ENCODE measurements around the gene TAF3.

The TAF3 gene

GRCh38 chr10:7881119-7881518 lies 62.8 kb downstream of the TAF3 start:
- H3K4me2 ChIP-seq (ENCODE audit: insufficient read depth, low read length, poor library complexity, severe bottlenecking), result no peak overlapping the region
- H2AFZ ChIP-seq (ENCODE audit: low read length), result no peak overlapping the region
- no CpG with 5 or more reads among the region's 3 CpGs for WGBS, 2 donors (ENCODE audit: extremely low coverage in 2 of 2, insufficient read length in 2 of 2, insufficient replicate concordance in 1 of 2)
- H3K27me3 ChIP-seq (ENCODE audit: control insufficient read depth in 3 of 3, insufficient read depth in 3 of 3, low read depth in 1 of 3, low read length in 3 of 3), result no peaks in the 10 kb centered on the region
- no peaks in the 10 kb centered on the region for H3K79me1 ChIP-seq (ENCODE audit: low read depth, low read length)
- H3K4me3 ChIP-seq (ENCODE audit: low read length in 2 of 2), result no peak overlapping the region
- no peak overlapping the region for H3K14ac ChIP-seq (ENCODE audit: low read length)
- no peak overlapping the region for H2BK15ac ChIP-seq (ENCODE audit: low read length)
- no peak overlapping the region for H2BK12ac ChIP-seq (ENCODE audit: low read length)
- H3K9ac ChIP-seq (ENCODE audit: low read depth, low read length, poor library complexity), result no peak overlapping the region
- no peaks in the 10 kb centered on the region for H3K9me3 ChIP-seq (replicated peaks in 1 of 2; ENCODE audit: control insufficient read depth in 2 of 2, insufficient read depth in 1 of 2, low read depth in 1 of 2, low read length in 2 of 2)
- no peak for DNase-seq (ENCODE audit: low spot score)
- H3K18ac ChIP-seq (ENCODE audit: low read length), result no peak overlapping the region
- no peaks in the 10 kb centered on the region for H3K36me3 ChIP-seq (replicated peaks in 1 of 2; ENCODE audit: control insufficient read depth in 2 of 2, insufficient read depth in 2 of 2, low read length in 2 of 2)
- no peak overlapping the region for H2BK120ac ChIP-seq (ENCODE audit: low read depth, low read length)
- no peak overlapping the region for H3K4ac ChIP-seq (ENCODE audit: low read length)
- H3K4me1 ChIP-seq (ENCODE audit: control insufficient read depth in 2 of 2, insufficient read depth in 1 of 2, low read depth in 1 of 2, low read length in 2 of 2), result no peaks in the 10 kb centered on the region
- H3K27ac ChIP-seq (replicated peaks; ENCODE audit: low read length), result no peak overlapping the region
- H4K8ac ChIP-seq (ENCODE audit: low read depth, low read length), result no peak overlapping the region
- H2BK5ac ChIP-seq (ENCODE audit: low read length), result no peak overlapping the region
- no peak overlapping the region for H4K91ac ChIP-seq (ENCODE audit: low read depth, low read length, poor library complexity)
- no peak overlapping the region for H3K23ac ChIP-seq (ENCODE audit: low read depth, low read length, poor library complexity)
- H2AK5ac ChIP-seq (ENCODE audit: low read depth, low read length), result no peak overlapping the region

- no peak overlapping the region for H2BK12ac ChIP-seq (ENCODE audit: low read length)
- WGBS, 2 donors (ENCODE audit: extremely low coverage in 2 of 2, insufficient read length in 2 of 2, insufficient replicate concordance in 1 of 2), result no CpG with 5 or more reads among the region's 2 CpGs
- H3K4me3 ChIP-seq (ENCODE audit: low read length in 2 of 2), result no peak overlapping the region
- no peak for DNase-seq (ENCODE audit: low spot score)
- H3K9me3 ChIP-seq (replicated peaks in 1 of 2; ENCODE audit: control insufficient read depth in 2 of 2, insufficient read depth in 1 of 2, low read depth in 1 of 2, low read length in 2 of 2), result no peaks in the 10 kb centered on the region
- H2BK120ac ChIP-seq (ENCODE audit: low read depth, low read length), result no peak overlapping the region
- no peaks in the 10 kb centered on the region for H3K79me1 ChIP-seq (ENCODE audit: low read depth, low read length)
- no peak overlapping the region for H2AK5ac ChIP-seq (ENCODE audit: low read depth, low read length)
- H3K9ac ChIP-seq (ENCODE audit: low read depth, low read length, poor library complexity), result no peak overlapping the region
- H3K14ac ChIP-seq (ENCODE audit: low read length), result no peak overlapping the region
- no peak overlapping the region for H2BK15ac ChIP-seq (ENCODE audit: low read length)
- H3K23ac ChIP-seq (ENCODE audit: low read depth, low read length, poor library complexity), result no peak overlapping the region
- no peak overlapping the region for H2AFZ ChIP-seq (ENCODE audit: low read length)
- H3K4me2 ChIP-seq (ENCODE audit: insufficient read depth, low read length, poor library complexity, severe bottlenecking), result no peak overlapping the region
- no peak overlapping the region for H3K18ac ChIP-seq (ENCODE audit: low read length)
- no peak overlapping the region for H3K4ac ChIP-seq (ENCODE audit: low read length)
- H3K4me1 ChIP-seq (ENCODE audit: control insufficient read depth in 2 of 2, insufficient read depth in 1 of 2, low read depth in 1 of 2, low read length in 2 of 2), result peaks cover 0 to 2% of the 10 kb centered on the region in 2 donors
- H4K91ac ChIP-seq (ENCODE audit: low read depth, low read length, poor library complexity), result no peak overlapping the region
- no peak overlapping the region for H2BK5ac ChIP-seq (ENCODE audit: low read length)
- H3K27me3 ChIP-seq (ENCODE audit: control insufficient read depth in 3 of 3, insufficient read depth in 3 of 3, low read depth in 1 of 3, low read length in 3 of 3), result no peaks in the 10 kb centered on the region
- H3K36me3 ChIP-seq (replicated peaks in 1 of 2; ENCODE audit: control insufficient read depth in 2 of 2, insufficient read depth in 2 of 2, low read length in 2 of 2), result no peaks in the 10 kb centered on the region
- H4K8ac ChIP-seq (ENCODE audit: low read depth, low read length), result no peak overlapping the region
- no peak overlapping the region for H3K27ac ChIP-seq (replicated peaks; ENCODE audit: low read length)
Measured at GRCh38 chr10:7886056-7886455, 67.8 kb downstream of the TAF3 start.

DNA sequence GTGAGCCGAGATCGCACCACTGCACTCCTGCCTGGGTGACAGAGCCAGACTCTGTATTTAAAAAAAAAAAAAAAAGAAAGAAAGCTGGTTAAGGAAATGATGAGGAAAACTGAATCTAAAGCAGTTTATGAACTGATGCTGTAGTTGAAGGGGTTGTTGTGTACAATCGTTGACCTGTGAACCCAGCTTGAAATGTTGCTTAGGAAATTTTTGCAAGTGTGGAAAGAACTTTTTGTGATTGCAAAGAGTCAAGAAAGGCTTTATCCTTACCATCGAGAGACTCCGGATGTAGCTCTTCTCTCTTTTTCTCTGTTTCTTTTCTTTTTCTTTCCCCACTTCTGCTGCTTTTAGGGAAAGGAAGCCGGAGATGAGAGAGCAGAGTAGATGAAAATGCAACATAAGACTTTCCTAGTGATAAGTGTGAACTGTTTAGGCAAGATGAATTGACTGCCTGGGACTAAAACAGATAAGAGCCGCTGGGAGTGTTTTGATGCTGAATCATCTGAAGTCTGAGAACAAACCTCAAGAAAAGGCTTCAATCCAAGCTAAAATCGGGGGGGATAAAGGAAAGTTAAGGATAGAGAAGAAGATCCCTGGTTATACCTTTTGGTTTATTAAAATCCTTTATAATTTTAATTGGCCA lies 69.0 kb downstream of the TAF3 start:
- Histone ChIP-seq H4K8ac (ENCODE audit: low read depth, low read length) (no peak overlapping the region), H2AK5ac (ENCODE audit: low read depth, low read length) (no peak overlapping the region), H2BK5ac (ENCODE audit: low read length) (no peak overlapping the region), H3K18ac (ENCODE audit: low read length) (no peak overlapping the region), H3K4me1 (ENCODE audit: control insufficient read depth in 2 of 2, insufficient read depth in 1 of 2, low read depth in 1 of 2, low read length in 2 of 2) (peaks cover 0 to 2% of the 10 kb centered on the region in 2 donors), H2BK12ac (ENCODE audit: low read length) (no peak overlapping the region), H3K4ac (ENCODE audit: low read length) (no peak overlapping the region), H4K91ac (ENCODE audit: low read depth, low read length, poor library complexity) (no peak overlapping the region), H2BK120ac (ENCODE audit: low read depth, low read length) (no peak overlapping the region), H3K4me2 (ENCODE audit: insufficient read depth, low read length, poor library complexity, severe bottlenecking) (no peak overlapping the region), H3K9me3 (replicated peaks in 1 of 2; ENCODE audit: control insufficient read depth in 2 of 2, insufficient read depth in 1 of 2, low read depth in 1 of 2, low read length in 2 of 2) (no peaks in the 10 kb centered on the region), H3K79me1 (ENCODE audit: low read depth, low read length) (no peaks in the 10 kb centered on the region), H3K4me3 (ENCODE audit: low read length in 2 of 2) (no peak overlapping the region), H3K27me3 (ENCODE audit: control insufficient read depth in 3 of 3, insufficient read depth in 3 of 3, low read depth in 1 of 3, low read length in 3 of 3) (no peaks in the 10 kb centered on the region), H3K23ac (ENCODE audit: low read depth, low read length, poor library complexity) (no peak overlapping the region), H3K27ac (replicated peaks; ENCODE audit: low read length) (no peak overlapping the region), H3K36me3 (replicated peaks in 1 of 2; ENCODE audit: control insufficient read depth in 2 of 2, insufficient read depth in 2 of 2, low read length in 2 of 2) (no peaks in the 10 kb centered on the region), H3K14ac (ENCODE audit: low read length) (no peak overlapping the region), H2AFZ (ENCODE audit: low read length) (no peak overlapping the region), H2BK15ac (ENCODE audit: low read length) (no peak overlapping the region), H3K9ac (ENCODE audit: low read depth, low read length, poor library complexity) (no peak overlapping the region)
- no CpG with 5 or more reads among the region's 8 CpGs for WGBS, 2 donors (ENCODE audit: extremely low coverage in 2 of 2, insufficient read length in 2 of 2, insufficient replicate concordance in 1 of 2)
- no peak for DNase-seq (ENCODE audit: low spot score)

GRCh38 chr10:7889947-7890542 lies 71.7 kb downstream of the TAF3 start:
- Histone ChIP-seq H3K4me3 (ENCODE audit: low read length in 2 of 2) (no peak overlapping the region), H2AK5ac (ENCODE audit: low read depth, low read length) (no peak overlapping the region), H3K9ac (ENCODE audit: low read depth, low read length, poor library complexity) (no peak overlapping the region), H3K79me1 (ENCODE audit: low read depth, low read length) (no peaks in the 10 kb centered on the region), H3K27me3 (ENCODE audit: control insufficient read depth in 3 of 3, insufficient read depth in 3 of 3, low read depth in 1 of 3, low read length in 3 of 3) (no peaks in the 10 kb centered on the region), H2BK12ac (ENCODE audit: low read length) (no peak overlapping the region), H2BK5ac (ENCODE audit: low read length) (no peak overlapping the region), H3K4me1 (ENCODE audit: control insufficient read depth in 2 of 2, insufficient read depth in 1 of 2, low read depth in 1 of 2, low read length in 2 of 2) (peaks cover 0 to 2% of the 10 kb centered on the region in 2 donors), H3K4me2 (ENCODE audit: insufficient read depth, low read length, poor library complexity, severe bottlenecking) (no peak overlapping the region), H2BK15ac (ENCODE audit: low read length) (no peak overlapping the region), H3K4ac (ENCODE audit: low read length) (no peak overlapping the region), H4K91ac (ENCODE audit: low read depth, low read length, poor library complexity) (no peak overlapping the region), H3K14ac (ENCODE audit: low read length) (no peak overlapping the region), H3K18ac (ENCODE audit: low read length) (no peak overlapping the region), H3K27ac (replicated peaks; ENCODE audit: low read length) (no peak overlapping the region), H4K8ac (ENCODE audit: low read depth, low read length) (no peak overlapping the region), H3K23ac (ENCODE audit: low read depth, low read length, poor library complexity) (no peak overlapping the region), H2AFZ (ENCODE audit: low read length) (no peak overlapping the region), H2BK120ac (ENCODE audit: low read depth, low read length) (no peak overlapping the region), H3K36me3 (replicated peaks in 1 of 2; ENCODE audit: control insufficient read depth in 2 of 2, insufficient read depth in 2 of 2, low read length in 2 of 2) (no peaks in the 10 kb centered on the region), H3K9me3 (replicated peaks in 1 of 2; ENCODE audit: control insufficient read depth in 2 of 2, insufficient read depth in 1 of 2, low read depth in 1 of 2, low read length in 2 of 2) (no peaks in the 10 kb centered on the region)
- WGBS, 2 donors (ENCODE audit: extremely low coverage in 2 of 2, insufficient read length in 2 of 2, insufficient replicate concordance in 1 of 2), result no CpG with 5 or more reads among the region's 5 CpGs
- no peak for DNase-seq (ENCODE audit: low spot score)

All from neuronal stem cell (in vitro differentiated cells).